RWPE2 (cell line): ENCODE measurements around the gene TSHZ1.

Source experiments
- ATAC-seq: fragments of 200-7000 bp; cut with Tn5 transposase; 3 replicates; pipeline ENCODE4 v1.9.1; 2021; ENCODE audit warnings: low read depth
- DNase-seq: peaks from one replicate; pipeline ENCODE4 v3.0.0-alpha.2; 2020; ENCODE audit warnings: low spot score
- H3K27ac ChIP-seq: fragments of 450-650 bp; 2 replicates; pipeline ENCODE4 v1.5.1; 2017; ENCODE audit warnings: mild to moderate bottlenecking; ENCODE audit not compliant: poor library complexity, severe bottlenecking
- H3K27me3 ChIP-seq: fragments of 250-450 bp; sonication (Bioruptor Pico); 2 replicates; pipeline ENCODE4 v1.5.1; 2021; ENCODE audit warnings: mild to moderate bottlenecking, moderate library complexity; ENCODE audit not compliant: insufficient read depth, poor library complexity, severe bottlenecking
- H3K36me3 ChIP-seq: fragments of 250-450 bp; sonication (Bioruptor Pico); 2 replicates; pipeline ENCODE4 v1.5.1; 2020; ENCODE audit warnings: low read depth, mild to moderate bottlenecking, moderate library complexity
- H3K4me1 ChIP-seq: fragments of 250-450 bp; sonication (Bioruptor Pico); 2 replicates; pipeline ENCODE4 v1.5.1; 2021; ENCODE audit warnings: mild to moderate bottlenecking, moderate library complexity; ENCODE audit not compliant: insufficient read depth, poor library complexity, severe bottlenecking
- H3K4me3 ChIP-seq: fragments of 250-450 bp; sonication (Bioruptor Pico); 2 replicates; pipeline ENCODE4 v1.5.1; 2021; ENCODE audit warnings: mild to moderate bottlenecking, moderate library complexity; ENCODE audit not compliant: severe bottlenecking
- H3K9me3 ChIP-seq: fragments of 250-450 bp; sonication (Bioruptor Pico); 2 replicates; pipeline ENCODE4 v1.5.1; 2021; ENCODE audit warnings: mild to moderate bottlenecking, moderate library complexity; ENCODE audit not compliant: severe bottlenecking
- TF ChIP-seq, protein P1 (sequence below): fragments of 450-650 bp; IDR thresholded peaks from one replicate; pipeline ENCODE4 v1.5.1; 2017; ENCODE audit warnings: mild to moderate bottlenecking, moderate library complexity; ENCODE audit not compliant: poor library complexity, severe bottlenecking

TSHZ1 gene

DNA sequence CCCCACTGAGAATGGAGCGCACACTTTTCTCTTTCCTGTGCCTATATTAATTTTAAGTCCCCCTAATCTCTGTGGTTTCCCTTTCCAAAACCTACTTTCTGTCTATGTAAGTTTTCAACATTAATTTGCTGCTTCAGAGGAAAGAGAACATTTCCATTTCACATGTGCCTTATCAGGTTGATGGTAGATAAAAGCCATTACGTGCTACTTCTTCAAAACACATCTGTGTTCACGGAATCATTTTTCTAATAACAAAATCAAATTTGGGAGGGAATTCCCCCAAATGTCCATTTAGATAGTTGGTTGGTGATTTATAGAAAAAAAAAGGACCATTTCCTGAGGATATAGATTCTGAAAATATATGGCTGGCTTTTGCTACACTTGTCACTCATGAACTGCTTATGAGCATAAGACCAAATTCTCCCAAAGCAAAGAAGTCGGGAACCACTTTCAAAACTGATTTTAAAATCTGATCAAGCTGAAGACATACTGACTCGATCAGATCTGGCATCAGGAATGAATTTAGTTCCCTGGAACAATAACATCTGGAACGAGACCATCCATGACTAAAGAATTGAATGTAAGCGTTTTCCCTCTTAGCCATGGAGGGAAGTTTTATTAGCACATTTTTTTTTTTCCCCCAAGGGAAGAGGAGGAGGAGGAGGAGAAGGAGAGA is 9.9 kb upstream of the TSHZ1 start:
- no peak for ATAC-seq
- no peak overlapping the region for H3K4me3 ChIP-seq
- H3K36me3 ChIP-seq: peaks cover 26% of the 10 kb centered on the region
- H3K9me3 ChIP-seq: no peaks in the 10 kb centered on the region
- no peaks in the 10 kb centered on the region for H3K4me1 ChIP-seq
- no peak overlapping the region for H3K27ac ChIP-seq
- no peak for DNase-seq
- no peaks in the 10 kb centered on the region for H3K27me3 ChIP-seq
- TF ChIP-seq, protein P1, sequence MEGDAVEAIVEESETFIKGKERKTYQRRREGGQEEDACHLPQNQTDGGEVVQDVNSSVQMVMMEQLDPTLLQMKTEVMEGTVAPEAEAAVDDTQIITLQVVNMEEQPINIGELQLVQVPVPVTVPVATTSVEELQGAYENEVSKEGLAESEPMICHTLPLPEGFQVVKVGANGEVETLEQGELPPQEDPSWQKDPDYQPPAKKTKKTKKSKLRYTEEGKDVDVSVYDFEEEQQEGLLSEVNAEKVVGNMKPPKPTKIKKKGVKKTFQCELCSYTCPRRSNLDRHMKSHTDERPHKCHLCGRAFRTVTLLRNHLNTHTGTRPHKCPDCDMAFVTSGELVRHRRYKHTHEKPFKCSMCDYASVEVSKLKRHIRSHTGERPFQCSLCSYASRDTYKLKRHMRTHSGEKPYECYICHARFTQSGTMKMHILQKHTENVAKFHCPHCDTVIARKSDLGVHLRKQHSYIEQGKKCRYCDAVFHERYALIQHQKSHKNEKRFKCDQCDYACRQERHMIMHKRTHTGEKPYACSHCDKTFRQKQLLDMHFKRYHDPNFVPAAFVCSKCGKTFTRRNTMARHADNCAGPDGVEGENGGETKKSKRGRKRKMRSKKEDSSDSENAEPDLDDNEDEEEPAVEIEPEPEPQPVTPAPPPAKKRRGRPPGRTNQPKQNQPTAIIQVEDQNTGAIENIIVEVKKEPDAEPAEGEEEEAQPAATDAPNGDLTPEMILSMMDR: no peak

DNA sequence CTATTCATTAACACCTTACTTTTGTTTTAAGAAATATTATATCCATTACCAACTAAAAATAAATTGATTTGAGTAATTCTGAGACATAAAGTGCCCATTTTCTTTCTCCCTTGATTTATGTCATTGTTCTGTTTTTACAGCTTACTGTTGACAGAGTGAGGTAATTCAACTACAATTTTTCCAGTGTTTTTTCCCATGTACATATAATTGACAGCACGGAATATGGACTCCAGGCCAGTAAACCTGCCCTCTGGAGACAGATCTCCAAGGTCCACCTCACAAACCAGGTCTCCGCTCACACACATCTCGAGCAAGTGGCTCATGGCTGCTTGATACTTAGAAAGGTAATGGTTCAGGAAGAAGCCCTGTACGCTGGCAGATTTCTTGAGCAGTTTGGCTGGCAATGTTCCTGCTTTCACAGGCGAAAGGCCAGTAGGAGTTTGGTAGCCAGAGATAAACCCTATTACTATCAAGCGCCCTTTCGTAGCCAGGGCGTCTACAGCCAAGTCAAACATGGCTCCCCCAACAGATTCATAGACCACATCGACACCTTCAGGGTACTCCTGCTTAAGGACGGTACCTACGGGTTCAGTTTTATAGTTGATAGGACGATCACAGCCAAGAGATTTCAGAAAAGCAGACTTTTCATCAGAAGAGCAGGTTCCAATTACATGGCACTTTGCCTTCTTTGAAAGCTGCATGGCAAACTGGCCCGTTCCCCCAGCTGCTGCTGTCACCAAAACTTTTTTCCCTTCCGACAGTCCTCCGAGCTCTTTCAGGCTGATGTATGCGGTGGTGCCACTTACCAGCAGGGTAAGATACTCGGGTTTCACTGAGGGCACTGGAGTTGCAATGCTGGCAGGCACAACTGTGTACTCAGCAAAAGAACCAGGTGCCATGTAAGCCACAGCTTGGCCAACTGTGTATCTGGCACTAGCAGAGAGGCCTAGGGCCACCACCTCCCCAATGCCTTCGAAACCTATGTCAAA is 9.0 kb upstream of the TSHZ1 start:
- DNase-seq: no peak
- no peak for ATAC-seq
- Histone ChIP-seq H3K9me3 (no peaks in the 10 kb centered on the region), H3K4me1 (peaks cover 2% of the 10 kb centered on the region), H3K4me3 (no peak overlapping the region), H3K27ac (no peak overlapping the region), H3K36me3 (peaks cover 26% of the 10 kb centered on the region), H3K27me3 (no peaks in the 10 kb centered on the region)
- TF ChIP-seq, protein P1: no peak

DNA sequence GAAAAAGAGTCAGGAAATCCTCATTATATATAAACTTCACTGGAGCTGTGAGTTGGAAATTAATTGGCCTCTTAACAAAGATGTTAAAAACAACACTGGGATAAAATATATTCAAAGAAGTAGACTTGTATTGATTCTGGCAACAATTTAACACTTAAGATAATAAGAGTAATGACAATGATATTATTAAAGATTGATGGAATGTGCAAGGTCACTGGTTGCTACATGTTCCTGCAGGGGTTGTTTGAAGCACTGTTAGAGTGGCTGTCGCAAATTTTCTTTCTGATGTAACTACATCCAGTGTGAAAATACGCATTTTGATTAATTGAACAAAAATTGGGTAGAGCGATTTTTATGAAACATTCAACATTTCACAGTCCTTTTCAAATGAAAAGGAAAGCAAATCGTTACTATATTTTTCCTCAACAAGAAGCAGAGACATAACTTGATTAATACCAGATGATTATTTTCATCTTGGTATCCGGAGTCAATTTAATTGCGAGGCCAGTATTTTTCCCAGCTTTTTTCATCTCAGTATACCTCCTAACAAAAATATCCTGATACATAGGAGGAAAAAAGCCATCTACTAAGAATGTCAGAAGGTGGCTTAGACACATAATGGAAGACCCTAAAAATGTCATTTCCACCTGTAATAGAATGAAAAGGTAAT is 7.8 kb upstream of the TSHZ1 start:
- TF ChIP-seq, protein P1: no peak
- Histone ChIP-seq H3K4me1 (peaks cover 10% of the 10 kb centered on the region), H3K27ac (no peak overlapping the region), H3K27me3 (no peaks in the 10 kb centered on the region), H3K4me3 (no peak overlapping the region), H3K9me3 (no peaks in the 10 kb centered on the region), H3K36me3 (peaks cover 26% of the 10 kb centered on the region)
- ATAC-seq (no peak), DNase-seq (no peak)

DNA sequence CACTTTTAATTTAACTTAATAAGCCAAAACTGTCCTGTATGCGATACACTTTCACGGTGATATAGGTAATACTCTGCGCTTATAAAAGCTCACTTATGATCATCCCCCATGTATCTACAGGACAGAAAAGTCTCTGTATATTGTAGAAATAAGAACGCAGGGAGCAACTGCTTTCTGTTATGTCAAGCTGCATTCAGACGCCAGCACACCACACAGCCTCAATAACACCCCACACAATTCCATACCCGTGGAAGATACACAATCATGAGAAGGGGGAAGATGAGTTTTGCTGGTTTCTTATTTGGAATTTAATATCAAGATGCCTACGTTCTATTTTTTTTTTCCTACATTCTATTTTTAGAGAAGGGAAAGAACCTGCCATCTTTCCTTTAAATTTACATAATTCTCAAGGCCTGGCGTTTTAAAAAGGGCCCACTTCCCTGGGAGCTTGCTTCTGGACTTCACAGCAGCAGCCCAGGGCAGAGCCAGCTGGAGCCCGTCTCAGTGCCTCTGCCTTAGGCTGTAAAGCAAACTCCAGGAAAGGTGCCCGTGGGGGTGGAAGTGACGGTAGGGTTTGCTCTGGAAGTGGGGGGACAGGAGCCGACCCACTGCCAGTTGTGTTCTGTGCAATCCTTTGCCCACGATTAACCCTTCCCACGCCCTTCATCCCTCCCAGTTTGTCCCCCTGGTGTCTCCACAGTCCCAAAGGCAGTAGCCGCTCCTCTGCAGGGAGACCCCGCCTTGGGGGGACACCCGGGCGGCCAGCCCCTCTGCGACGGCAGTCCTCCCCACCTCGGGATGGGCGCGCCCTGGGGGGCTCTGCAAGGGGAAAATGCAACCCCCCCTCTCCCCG is 7.0 kb upstream of the TSHZ1 start:
- Histone ChIP-seq H3K4me1 (peaks cover 10% of the 10 kb centered on the region), H3K36me3 (peaks cover 26% of the 10 kb centered on the region), H3K27ac (no peak overlapping the region), H3K4me3 (peak overlapping the region; percentile 15), H3K27me3 (no peaks in the 10 kb centered on the region), H3K9me3 (no peaks in the 10 kb centered on the region)
- ATAC-seq (no peak), DNase-seq (no peak)
- TF ChIP-seq, protein P1: no peak
